ENCODE measurements around the gene FAM156B.

- TF ChIP-seq, protein P1, sequence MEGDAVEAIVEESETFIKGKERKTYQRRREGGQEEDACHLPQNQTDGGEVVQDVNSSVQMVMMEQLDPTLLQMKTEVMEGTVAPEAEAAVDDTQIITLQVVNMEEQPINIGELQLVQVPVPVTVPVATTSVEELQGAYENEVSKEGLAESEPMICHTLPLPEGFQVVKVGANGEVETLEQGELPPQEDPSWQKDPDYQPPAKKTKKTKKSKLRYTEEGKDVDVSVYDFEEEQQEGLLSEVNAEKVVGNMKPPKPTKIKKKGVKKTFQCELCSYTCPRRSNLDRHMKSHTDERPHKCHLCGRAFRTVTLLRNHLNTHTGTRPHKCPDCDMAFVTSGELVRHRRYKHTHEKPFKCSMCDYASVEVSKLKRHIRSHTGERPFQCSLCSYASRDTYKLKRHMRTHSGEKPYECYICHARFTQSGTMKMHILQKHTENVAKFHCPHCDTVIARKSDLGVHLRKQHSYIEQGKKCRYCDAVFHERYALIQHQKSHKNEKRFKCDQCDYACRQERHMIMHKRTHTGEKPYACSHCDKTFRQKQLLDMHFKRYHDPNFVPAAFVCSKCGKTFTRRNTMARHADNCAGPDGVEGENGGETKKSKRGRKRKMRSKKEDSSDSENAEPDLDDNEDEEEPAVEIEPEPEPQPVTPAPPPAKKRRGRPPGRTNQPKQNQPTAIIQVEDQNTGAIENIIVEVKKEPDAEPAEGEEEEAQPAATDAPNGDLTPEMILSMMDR (IDR thresholded peaks at IDR 0.05; ENCODE audit: low read depth, low read length, missing input control): no peak
- TF ChIP-seq JUND (IDR thresholded peaks at IDR 0.05) (no peak), RAD21 (IDR thresholded peaks at IDR 0.05) (no peak), RXRA (IDR thresholded peaks at IDR 0.05) (no peak), GABPA (IDR thresholded peaks at IDR 0.05 in 1 of 2, conservative IDR thresholded peaks at IDR 0.05 in 1 of 2) (no peak)
- TF ChIP-seq, protein P2, sequence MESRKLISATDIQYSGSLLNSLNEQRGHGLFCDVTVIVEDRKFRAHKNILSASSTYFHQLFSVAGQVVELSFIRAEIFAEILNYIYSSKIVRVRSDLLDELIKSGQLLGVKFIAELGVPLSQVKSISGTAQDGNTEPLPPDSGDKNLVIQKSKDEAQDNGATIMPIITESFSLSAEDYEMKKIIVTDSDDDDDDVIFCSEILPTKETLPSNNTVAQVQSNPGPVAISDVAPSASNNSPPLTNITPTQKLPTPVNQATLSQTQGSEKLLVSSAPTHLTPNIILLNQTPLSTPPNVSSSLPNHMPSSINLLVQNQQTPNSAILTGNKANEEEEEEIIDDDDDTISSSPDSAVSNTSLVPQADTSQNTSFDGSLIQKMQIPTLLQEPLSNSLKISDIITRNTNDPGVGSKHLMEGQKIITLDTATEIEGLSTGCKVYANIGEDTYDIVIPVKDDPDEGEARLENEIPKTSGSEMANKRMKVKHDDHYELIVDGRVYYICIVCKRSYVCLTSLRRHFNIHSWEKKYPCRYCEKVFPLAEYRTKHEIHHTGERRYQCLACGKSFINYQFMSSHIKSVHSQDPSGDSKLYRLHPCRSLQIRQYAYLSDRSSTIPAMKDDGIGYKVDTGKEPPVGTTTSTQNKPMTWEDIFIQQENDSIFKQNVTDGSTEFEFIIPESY (IDR thresholded peaks at IDR 0.05): no peak
Observed at GRCh38 chrX:52867610-52868348, 29.4 kb upstream of the FAM156B start, which contains the start of gene XAGE3.

Measured in liver (tissue), 3 donors.